Measurements from ENCODE around the gene OR6B2. TPM values are rescaled to one million over a fixed set of nuclear protein-coding genes. Genes with fewer than 3 reads are reported as not detected.
A peak's percentile ranks its signal among the peaks of the same experiment; 100 is the strongest.

Gene OR6B2
- total RNA-seq, 2 experiments from 2014 or later: not detected

DNA sequence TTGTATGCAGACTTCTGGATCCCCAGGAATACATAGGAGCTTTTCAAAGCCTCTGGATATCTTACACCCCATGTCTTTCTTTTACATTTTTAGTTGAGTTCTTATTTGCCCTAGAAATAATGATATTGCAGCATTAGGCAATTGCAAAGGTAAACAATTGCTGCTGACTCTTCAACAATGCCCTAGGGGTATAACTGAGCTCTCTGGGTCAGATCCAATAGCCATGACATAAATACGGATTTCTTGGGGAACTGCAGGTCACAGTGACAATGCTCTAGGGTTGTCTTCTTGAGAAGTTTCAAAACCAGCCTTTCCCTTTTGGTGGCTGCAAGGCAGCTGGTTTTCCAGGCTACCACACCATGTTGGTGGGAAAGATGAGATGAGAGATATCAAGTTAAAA lies 39.6 kb upstream of the OR6B2 start:
- H3K4me3 Mint-ChIP-seq: no peak overlapping the region
- no peak overlapping the region for H3K27ac Mint-ChIP-seq
- POLR2A ChIA-PET: interaction anchor here (0.6 kb wide), 1 partner anchor 13 kb away, joined by 3 read pairs; no protein-coding TSS in a partner anchor
- no peaks in the 10 kb centered on the region for H3K36me3 Mint-ChIP-seq (ENCODE audit: low read depth)
- H3K27me3 Mint-ChIP-seq: peaks cover 15% of the 10 kb centered on the region
- intact Hi-C loops (cut with micrococcal nuclease): no loop called here
- no peak for DNase-seq
- ATAC-seq: no peak
- no peaks in the 10 kb centered on the region for H3K4me1 Mint-ChIP-seq (ENCODE audit: low read depth)
- CTCF ChIA-PET: interaction anchor here (2.0 to 5.2 kb wide), 2 partner anchors 9 to 73 kb away, joined by 5 to 28 read pairs; no protein-coding TSS in a partner anchor
- H3K9me3 Mint-ChIP-seq: peaks cover 5% of the 10 kb centered on the region
- TF ChIP-seq CTCF (IDR thresholded peaks at IDR 0.05): no peak

DNA sequence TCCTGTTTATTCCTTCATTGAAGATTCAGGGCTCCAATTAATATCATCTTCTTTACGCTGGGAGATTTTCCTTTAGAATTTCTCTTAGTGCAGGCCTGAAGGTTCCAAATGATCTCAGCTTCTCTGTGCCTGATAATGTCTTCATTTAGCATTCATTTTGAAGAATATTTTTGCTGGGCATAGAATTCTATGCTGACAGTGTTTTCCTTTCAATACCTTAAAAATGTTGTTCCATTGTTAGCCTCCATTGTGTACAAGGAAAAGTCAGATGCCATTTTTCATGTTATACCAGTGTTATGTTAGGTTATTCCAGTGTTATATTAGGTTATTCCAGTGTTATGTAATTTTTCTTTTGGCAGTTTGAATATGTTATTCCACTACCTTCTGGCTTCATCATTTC lies 38.0 kb upstream of the OR6B2 start:
- ATAC-seq (no peak), DNase-seq (no peak)
- Mint-ChIP-seq H3K9me3 (peaks cover 5% of the 10 kb centered on the region), H3K4me3 (no peak overlapping the region), H3K4me1 (ENCODE audit: low read depth) (no peaks in the 10 kb centered on the region), H3K27ac (no peak overlapping the region), H3K36me3 (ENCODE audit: low read depth) (no peaks in the 10 kb centered on the region), H3K27me3 (peaks cover 18% of the 10 kb centered on the region)
- ChIA-PET CTCF (interaction anchor here (5.2 kb wide), 1 partner anchor 75 kb away, joined by 28 read pairs; no protein-coding TSS in a partner anchor), POLR2A (no interaction called here)
- intact Hi-C loops (cut with micrococcal nuclease): no loop called here
- TF ChIP-seq CTCF (IDR thresholded peaks at IDR 0.05): no peak

GRCh38 chr2:240066489-240066888 lies 36.3 kb upstream of the OR6B2 start:
- ATAC-seq (no peak), DNase-seq (no peak)
- no peak for TF ChIP-seq CTCF (IDR thresholded peaks at IDR 0.05)
- ChIA-PET POLR2A (no interaction called here), CTCF (interaction anchor here (1.0 to 5.2 kb wide), 3 partner anchors 9 to 77 kb away, joined by 3 to 28 read pairs (median 9); no protein-coding TSS in a partner anchor)
- no peaks in the 10 kb centered on the region for H3K4me1 Mint-ChIP-seq (ENCODE audit: low read depth)
- intact Hi-C loops (cut with micrococcal nuclease): no loop called here
- no peak overlapping the region for H3K4me3 Mint-ChIP-seq
- no peaks in the 10 kb centered on the region for H3K36me3 Mint-ChIP-seq (ENCODE audit: low read depth)
- peaks cover 22% of the 10 kb centered on the region for H3K27me3 Mint-ChIP-seq
- H3K27ac Mint-ChIP-seq: no peak overlapping the region
- peaks cover 5% of the 10 kb centered on the region for H3K9me3 Mint-ChIP-seq

DNA sequence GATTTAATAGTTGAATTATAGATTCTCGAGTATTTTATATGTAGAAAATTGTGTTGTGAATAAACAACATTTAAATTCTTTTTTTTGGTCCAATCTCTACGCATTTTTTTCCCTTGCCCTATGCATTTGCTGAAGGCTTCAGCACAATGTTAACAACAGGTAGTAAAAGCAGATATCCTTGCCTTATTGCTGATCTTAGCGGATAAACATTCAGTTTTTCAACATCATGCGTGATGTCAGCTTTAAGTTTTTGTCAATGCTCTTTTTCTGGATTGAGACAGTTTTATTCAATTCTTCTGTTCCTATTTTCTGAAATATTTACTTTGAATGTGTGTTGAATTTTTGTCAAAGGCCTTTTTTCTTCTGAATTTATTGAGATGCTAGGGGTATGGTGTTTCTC lies 34.7 kb upstream of the OR6B2 start:
- H3K4me1 Mint-ChIP-seq (ENCODE audit: low read depth): no peaks in the 10 kb centered on the region
- H3K36me3 Mint-ChIP-seq (ENCODE audit: low read depth): no peaks in the 10 kb centered on the region
- no peak for DNase-seq
- H3K27ac Mint-ChIP-seq: no peak overlapping the region
- ATAC-seq: no peak
- POLR2A ChIA-PET: no interaction called here
- TF ChIP-seq CTCF (IDR thresholded peaks at IDR 0.05): no peak
- peaks cover 5% of the 10 kb centered on the region for H3K9me3 Mint-ChIP-seq
- intact Hi-C loops (cut with micrococcal nuclease): no loop called here
- H3K27me3 Mint-ChIP-seq: peaks cover 21% of the 10 kb centered on the region
- CTCF ChIA-PET: interaction anchor here (1.2 to 5.2 kb wide), 3 partner anchors 74 to 80 kb away, joined by 3 to 28 read pairs (median 25); no protein-coding TSS in a partner anchor
- no peak overlapping the region for H3K4me3 Mint-ChIP-seq

GRCh38 chr2:240060977-240061591 lies 30.9 kb upstream of the OR6B2 start:
- CTCF ChIA-PET: interaction anchor here (0.7 to 4.7 kb wide), 17 partner anchors 9 to 375 kb away, joined by 3 to 100 read pairs (median 5); partner anchors contain the start of gene OTOS
- peak; percentile 87 for ATAC-seq
- H3K27me3 Mint-ChIP-seq: peaks cover 22% of the 10 kb centered on the region
- POLR2A ChIA-PET: no interaction called here
- no peaks in the 10 kb centered on the region for H3K36me3 Mint-ChIP-seq (ENCODE audit: low read depth)
- no peaks in the 10 kb centered on the region for H3K4me1 Mint-ChIP-seq (ENCODE audit: low read depth)
- peak; percentile 69 for TF ChIP-seq CTCF (IDR thresholded peaks at IDR 0.05)
- no peak overlapping the region for H3K27ac Mint-ChIP-seq
- H3K9me3 Mint-ChIP-seq: no peaks in the 10 kb centered on the region
- H3K4me3 Mint-ChIP-seq: no peak overlapping the region
- intact Hi-C loops (cut with micrococcal nuclease): loop anchor here (1.0 kb wide), 1 partner anchor 83 kb away; no protein-coding TSS in a partner anchor
- peak; percentile 66 for DNase-seq
